Measurements from ENCODE around the gene OPN5. TPM values are rescaled to one million over a fixed set of nuclear protein-coding genes. Genes with fewer than 3 reads are reported as not detected.
"Not testable (repeated sequence)": the region's sequence is repeated elsewhere in the genome, so short reads cannot be mapped to it uniquely, and the experiment has no call there.

OPN5 gene
- not detected in 2 replicates for total RNA-seq

GRCh38 chr6:47781732-47782131, at the start of gene OPN5:
OPN5 (plus strand) TSS chr6:47782032; CDS start chr6:47782067, 35 bp downstream.
- intact Hi-C loops (cut with micrococcal nuclease) = no loop called here

GRCh38 chr6:47733879-47734558, 47.8 kb upstream of the OPN5 start:
- intact Hi-C loops (cut with micrococcal nuclease) = loop anchor here (1.0 kb wide), 2 partner anchors 103 to 320 kb away; no protein-coding TSS in a partner anchor

- intact Hi-C loops (cut with micrococcal nuclease) = loop anchor here (1.0 kb wide), 2 partner anchors 104 to 321 kb away; no protein-coding TSS in a partner anchor
These were observed 46.9 kb upstream of the OPN5 start for GRCh38 chr6:47734831-47735481.

GRCh38 chr6:47736083-47736700, 45.6 kb upstream of the OPN5 start:
- intact Hi-C loops (cut with micrococcal nuclease) = no loop called here

GRCh38 chr6:47737406-47737805, 44.4 kb upstream of the OPN5 start:
- intact Hi-C loops (cut with micrococcal nuclease) = no loop called here

- intact Hi-C loops (cut with micrococcal nuclease) = no loop called here
These were observed 41.1 kb upstream of the OPN5 start for GRCh38 chr6:47740714-47741113.

GRCh38 chr6:47741807-47742206, 40.0 kb upstream of the OPN5 start:
- intact Hi-C loops (cut with micrococcal nuclease) = no loop called here

GRCh38 chr6:47743744-47744143, 38.1 kb upstream of the OPN5 start:
- intact Hi-C loops (cut with micrococcal nuclease) = no loop called here

GRCh38 chr6:47745269-47745668, 36.6 kb upstream of the OPN5 start:
- intact Hi-C loops (cut with micrococcal nuclease) = not testable (repeated sequence)

GRCh38 chr6:47749757-47750156, 32.1 kb upstream of the OPN5 start:
- intact Hi-C loops (cut with micrococcal nuclease) = no loop called here

- intact Hi-C loops (cut with micrococcal nuclease) = no loop called here
These were observed 29.0 kb upstream of the OPN5 start for GRCh38 chr6:47752801-47753200.

- intact Hi-C loops (cut with micrococcal nuclease) = no loop called here
These were observed 22.5 kb upstream of the OPN5 start for GRCh38 chr6:47759364-47759763.

GRCh38 chr6:47762502-47762901, 19.3 kb upstream of the OPN5 start:
- intact Hi-C loops (cut with micrococcal nuclease) = no loop called here

- intact Hi-C loops (cut with micrococcal nuclease) = no loop called here
These were observed 15.4 kb upstream of the OPN5 start for GRCh38 chr6:47766445-47766844.

- intact Hi-C loops (cut with micrococcal nuclease) = no loop called here
These were observed 14.7 kb upstream of the OPN5 start for GRCh38 chr6:47767102-47767501.

GRCh38 chr6:47769982-47770381, 11.8 kb upstream of the OPN5 start:
- intact Hi-C loops (cut with micrococcal nuclease) = no loop called here

- intact Hi-C loops (cut with micrococcal nuclease) = no loop called here
These were observed 9.5 kb upstream of the OPN5 start for GRCh38 chr6:47772359-47772758.

- intact Hi-C loops (cut with micrococcal nuclease) = no loop called here
These were observed 8.8 kb upstream of the OPN5 start for GRCh38 chr6:47773005-47773404.

GRCh38 chr6:47780510-47781356, 1.1 kb upstream of the OPN5 start:
- intact Hi-C loops (cut with micrococcal nuclease) = loop anchor here (1.0 kb wide), 3 partner anchors 149 to 366 kb away; partner anchors contain the start of gene CD2AP

GRCh38 chr6:47785182-47785581, 3.4 kb downstream of the OPN5 start:
- intact Hi-C loops (cut with micrococcal nuclease) = loop anchor here (5.0 kb wide), 1 partner anchor 1822 kb away; no protein-coding TSS in a partner anchor
